ENCODE data around the gene COL1A2. TPM values are rescaled to one million over a fixed set of nuclear protein-coding genes. Genes with fewer than 3 reads are reported as not detected.
A peak's percentile ranks its signal among the peaks of the same experiment; 100 is the strongest.

The COL1A2 gene
- 4,453 and 32,213 TPM in 2 replicates for total RNA-seq (ENCODE audit: low replicate concordance)

GRCh38 chr7:94394437-94395140 is at the start of gene COL1A2:
TSS of gene COL1A2 (plus strand) at chr7:94394895. CDS start at chr7:94395032, 137 bp downstream.
- H3K4me3 ChIP-seq (ENCODE audit: low read depth, low read length): peak within 1 kb of the TSS; percentile 96
- TF ChIP-seq, protein P1, sequence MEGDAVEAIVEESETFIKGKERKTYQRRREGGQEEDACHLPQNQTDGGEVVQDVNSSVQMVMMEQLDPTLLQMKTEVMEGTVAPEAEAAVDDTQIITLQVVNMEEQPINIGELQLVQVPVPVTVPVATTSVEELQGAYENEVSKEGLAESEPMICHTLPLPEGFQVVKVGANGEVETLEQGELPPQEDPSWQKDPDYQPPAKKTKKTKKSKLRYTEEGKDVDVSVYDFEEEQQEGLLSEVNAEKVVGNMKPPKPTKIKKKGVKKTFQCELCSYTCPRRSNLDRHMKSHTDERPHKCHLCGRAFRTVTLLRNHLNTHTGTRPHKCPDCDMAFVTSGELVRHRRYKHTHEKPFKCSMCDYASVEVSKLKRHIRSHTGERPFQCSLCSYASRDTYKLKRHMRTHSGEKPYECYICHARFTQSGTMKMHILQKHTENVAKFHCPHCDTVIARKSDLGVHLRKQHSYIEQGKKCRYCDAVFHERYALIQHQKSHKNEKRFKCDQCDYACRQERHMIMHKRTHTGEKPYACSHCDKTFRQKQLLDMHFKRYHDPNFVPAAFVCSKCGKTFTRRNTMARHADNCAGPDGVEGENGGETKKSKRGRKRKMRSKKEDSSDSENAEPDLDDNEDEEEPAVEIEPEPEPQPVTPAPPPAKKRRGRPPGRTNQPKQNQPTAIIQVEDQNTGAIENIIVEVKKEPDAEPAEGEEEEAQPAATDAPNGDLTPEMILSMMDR (IDR thresholded peaks at IDR 0.05; ENCODE audit: insufficient read depth, low read length): no peak
- DNase-seq (ENCODE audit: low read depth): peak; percentile 100

DNA sequence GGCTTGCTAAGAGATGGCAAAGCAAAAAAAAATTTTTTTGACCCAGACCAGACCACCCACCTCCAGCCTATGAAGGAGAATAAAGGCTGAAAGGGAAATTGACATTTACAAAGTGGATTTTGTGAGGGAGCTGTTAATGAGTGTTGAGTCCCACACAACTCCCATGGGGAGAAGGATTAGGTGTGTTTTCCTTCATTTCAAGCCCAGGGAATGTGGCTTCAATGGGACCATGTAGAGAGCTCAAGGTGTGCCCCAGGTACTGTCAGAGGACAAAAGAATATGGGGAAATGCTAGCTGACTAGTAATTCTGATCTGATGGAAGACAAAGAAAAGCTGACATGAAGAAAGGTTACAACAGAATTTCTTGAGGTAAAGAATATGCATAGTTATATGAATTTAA is 48.8 kb upstream of the COL1A2 start:
- TF ChIP-seq, protein P1 (IDR thresholded peaks at IDR 0.05; ENCODE audit: insufficient read depth, low read length): no peak
- H3K4me3 ChIP-seq (ENCODE audit: low read depth, low read length): no peak overlapping the region
- no peak for DNase-seq (ENCODE audit: low read depth)

DNA sequence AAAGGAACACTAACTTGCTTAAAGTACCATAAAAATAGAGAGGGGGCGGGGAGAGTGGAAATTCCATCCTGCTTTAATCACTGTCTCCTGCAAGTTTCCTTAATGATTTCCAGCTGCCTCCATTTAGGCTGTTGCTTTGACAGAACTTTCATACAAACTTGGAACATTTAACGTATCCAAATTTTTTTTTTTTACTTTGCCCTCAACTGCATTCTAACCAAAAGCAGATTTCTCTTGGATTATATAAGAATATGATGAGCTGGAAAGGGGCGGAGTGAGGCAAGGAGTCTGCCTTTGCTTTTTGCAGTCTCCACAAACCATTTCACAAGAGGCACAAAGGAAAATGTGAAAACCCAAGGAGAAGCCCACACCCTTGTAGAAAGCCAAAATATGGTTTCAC is 46.6 kb upstream of the COL1A2 start:
- TF ChIP-seq, protein P1 (IDR thresholded peaks at IDR 0.05; ENCODE audit: insufficient read depth, low read length): no peak
- no peak overlapping the region for H3K4me3 ChIP-seq (ENCODE audit: low read depth, low read length)

DNA sequence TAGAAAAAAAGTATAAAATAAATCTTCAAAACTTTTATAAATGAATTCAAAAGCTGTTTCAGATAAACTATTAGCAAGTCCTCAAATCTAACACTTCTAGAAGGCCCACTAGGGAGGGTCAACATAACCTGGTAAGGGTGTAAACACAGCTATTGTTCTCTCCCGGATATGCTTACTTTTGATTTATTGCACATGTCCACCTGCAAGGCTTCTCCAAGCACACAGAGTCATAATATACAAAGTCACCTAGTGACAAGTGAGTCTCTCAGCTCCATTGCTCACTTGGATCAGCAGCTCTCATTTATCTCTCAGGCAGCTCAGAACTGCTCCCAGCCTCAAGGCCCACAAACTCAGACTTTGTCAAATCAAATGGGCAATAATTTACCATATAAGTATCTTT is 44.0 kb upstream of the COL1A2 start:
- TF ChIP-seq, protein P1 (IDR thresholded peaks at IDR 0.05; ENCODE audit: insufficient read depth, low read length): no peak
- DNase-seq (ENCODE audit: low read depth): no peak
- H3K4me3 ChIP-seq (ENCODE audit: low read depth, low read length): no peak overlapping the region

More for the DNA sequence above, 46.6 kb upstream of the COL1A2 start:
- DNase-seq (ENCODE audit: low read depth): peak; percentile 99

- TF ChIP-seq, protein P1 (IDR thresholded peaks at IDR 0.05; ENCODE audit: insufficient read depth, low read length): no peak
- DNase-seq (ENCODE audit: low read depth): no peak
- no peak overlapping the region for H3K4me3 ChIP-seq (ENCODE audit: low read depth, low read length)
Measured at GRCh38 chr7:94351703-94352102, 43.0 kb upstream of the COL1A2 start.

DNA sequence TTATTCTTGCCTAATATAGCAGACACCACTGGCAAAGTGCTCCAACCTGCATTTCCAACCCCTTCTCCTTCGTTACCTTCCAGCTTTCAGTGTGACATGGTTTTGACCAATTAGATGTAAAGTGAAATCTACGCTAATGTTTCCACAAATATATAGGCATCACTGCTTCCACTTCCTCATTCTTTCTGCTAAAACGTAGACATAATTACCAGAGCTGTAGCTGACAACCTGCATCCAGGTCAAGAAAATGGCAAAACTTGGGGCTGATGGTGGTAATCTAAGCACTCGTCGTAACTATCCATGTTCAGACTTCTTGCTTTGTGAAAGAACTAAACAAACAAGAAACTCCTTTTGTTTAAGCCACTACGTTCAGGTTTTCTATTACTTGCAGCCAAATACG is 41.8 kb upstream of the COL1A2 start:
- TF ChIP-seq, protein P1 (IDR thresholded peaks at IDR 0.05; ENCODE audit: insufficient read depth, low read length): no peak
- no peak for DNase-seq (ENCODE audit: low read depth)
- no peak overlapping the region for H3K4me3 ChIP-seq (ENCODE audit: low read depth, low read length)
